HG03097 (cell line): ENCODE results near the gene CSKMT.

Experiments
- ATAC-seq: cut with Tn5 transposase; IDR thresholded peaks from one replicate; pipeline ENCODE4 v1.9.1; 2021; ENCODE audit not compliant: unreplicated experiment, low FRiP score

Gene CSKMT

GRCh38 chr11:62715150-62716130, 50.3 kb downstream of the CSKMT start:
- ATAC-seq, result no peak

GRCh38 chr11:62716206-62716605, 51.1 kb downstream of the CSKMT start:
- ATAC-seq, result no peak

- no peak for ATAC-seq
Measured at GRCh38 chr11:62716816-62717215, 51.7 kb downstream of the CSKMT start.
